GM12864 (cell line): Measurements from ENCODE around the gene GCNA.

Experiments used
- DNase-seq: peaks from one replicate; pipeline ENCODE4 v3.0.0-alpha.2; 2011; ENCODE audit warnings: low read depth
- H3K4me3 ChIP-seq: 2 replicates; pipeline ENCODE4 v1.5.1; 2011; ENCODE audit warnings: mild to moderate bottlenecking, low read depth, low read length, control low read depth
- CTCF ChIP-seq: IDR thresholded peaks from 2 replicates; pipeline ENCODE4 v1.5.1; 2011; ENCODE audit warnings: low read depth, mild to moderate bottlenecking, moderate library complexity, low read length, control low read depth, inconsistent platforms; ENCODE audit errors: missing control alignments

Gene GCNA

DNA sequence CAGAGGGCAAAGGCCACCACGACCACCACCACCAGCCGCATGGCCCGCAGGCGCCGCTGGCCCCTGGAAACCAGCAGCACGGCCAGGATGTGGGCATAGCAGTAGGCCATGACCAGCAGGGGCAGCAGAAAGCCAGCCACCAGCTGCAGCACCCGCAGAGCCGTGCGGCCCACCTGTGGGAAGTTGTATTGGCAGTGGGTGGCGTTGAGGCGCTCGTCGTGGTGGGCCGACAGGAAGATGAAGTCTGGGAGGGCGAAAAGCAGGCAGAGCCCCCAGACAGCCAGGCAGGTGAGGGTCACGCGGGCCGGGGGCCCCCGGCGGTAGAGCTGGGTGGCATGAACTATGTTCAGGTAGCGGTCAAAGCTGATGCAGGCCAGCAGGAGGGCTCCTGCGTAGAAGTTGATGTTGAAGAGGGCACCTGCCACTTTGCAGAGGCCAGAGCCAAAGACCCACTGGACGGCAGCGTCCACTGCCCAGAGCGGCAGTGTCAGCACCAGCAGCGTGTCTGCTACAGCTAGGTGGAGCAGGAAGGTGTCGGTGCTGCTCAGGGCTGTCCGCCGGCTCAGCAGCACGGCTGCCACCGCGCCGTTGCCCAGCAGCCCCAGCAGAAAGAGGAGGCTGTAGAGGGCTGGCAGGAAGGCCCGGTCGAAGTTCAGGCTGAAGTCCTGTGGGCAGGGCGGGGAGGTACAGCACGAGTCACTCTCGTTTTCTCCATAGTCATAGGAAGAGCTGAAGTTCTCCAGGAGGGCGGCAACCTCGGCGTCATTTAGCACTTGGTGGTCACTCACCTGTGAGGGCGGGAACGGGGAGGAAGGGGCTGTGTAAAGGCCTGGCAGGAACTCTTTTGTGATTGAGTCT, 38.7 kb downstream of the GCNA start:
- TF ChIP-seq CTCF, result no peak
- no peak overlapping the region for H3K4me3 ChIP-seq
- DNase-seq, result no peak

DNA sequence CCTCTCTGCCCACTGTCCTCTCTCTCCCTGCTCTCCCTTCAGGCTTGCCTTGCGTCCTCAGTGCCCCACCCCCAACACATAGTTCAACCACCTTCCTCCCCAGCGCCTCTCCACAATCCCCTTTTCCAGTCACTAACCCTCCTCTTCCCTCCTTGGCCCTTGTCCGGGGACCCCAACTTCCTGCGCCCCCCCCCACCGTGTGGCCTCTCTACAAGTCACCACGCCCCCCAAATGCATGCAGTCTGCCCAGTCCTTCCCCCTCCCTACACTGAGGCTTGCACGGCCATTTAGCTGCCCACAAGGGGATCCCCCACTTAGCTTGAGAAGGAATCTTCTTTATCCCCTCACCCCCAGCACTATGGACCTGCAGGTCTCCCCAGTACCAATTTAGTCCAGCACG, 39.5 kb downstream of the GCNA start:
- H3K4me3 ChIP-seq, result peak overlapping the region; percentile 42
- no peak for TF ChIP-seq CTCF
- no peak for DNase-seq

DNA sequence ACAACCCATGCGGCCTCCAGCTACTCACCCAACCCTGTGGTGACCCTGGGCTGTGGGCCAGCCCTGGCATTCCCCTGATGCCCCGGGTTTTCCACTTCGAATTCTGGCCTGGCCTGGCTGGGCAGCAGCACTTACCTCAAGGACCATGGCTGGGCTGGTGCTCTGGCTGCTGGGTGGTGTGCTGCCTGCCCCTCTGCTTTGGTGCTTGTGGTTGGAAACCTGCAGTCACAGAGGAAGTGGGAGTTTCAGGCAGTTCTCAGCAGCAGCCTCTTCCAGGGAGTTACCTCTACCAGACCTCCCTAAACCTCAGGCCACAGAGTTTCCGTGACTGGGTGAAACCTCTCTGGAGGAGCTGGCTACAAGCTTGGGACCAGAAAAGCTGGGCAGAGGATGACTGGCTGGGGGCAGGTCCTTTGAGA, 40.1 kb downstream of the GCNA start, which contains the start of gene CXCR3:
CXCR3 (minus strand) TSS at position 209 of the 419 bp plus-strand sequence; CDS start at position 147, 62 bp downstream.
- TF ChIP-seq CTCF, result no peak
- H3K4me3 ChIP-seq, result peak within 1 kb of the TSS; percentile 42
- DNase-seq, result no peak

GRCh38 chrX:71618787-71619186, 40.5 kb downstream of the GCNA start:
- H3K4me3 ChIP-seq, result no peak overlapping the region; the same call in 1 of the 2 replicates
- no peak for TF ChIP-seq CTCF
- no peak for DNase-seq

DNA sequence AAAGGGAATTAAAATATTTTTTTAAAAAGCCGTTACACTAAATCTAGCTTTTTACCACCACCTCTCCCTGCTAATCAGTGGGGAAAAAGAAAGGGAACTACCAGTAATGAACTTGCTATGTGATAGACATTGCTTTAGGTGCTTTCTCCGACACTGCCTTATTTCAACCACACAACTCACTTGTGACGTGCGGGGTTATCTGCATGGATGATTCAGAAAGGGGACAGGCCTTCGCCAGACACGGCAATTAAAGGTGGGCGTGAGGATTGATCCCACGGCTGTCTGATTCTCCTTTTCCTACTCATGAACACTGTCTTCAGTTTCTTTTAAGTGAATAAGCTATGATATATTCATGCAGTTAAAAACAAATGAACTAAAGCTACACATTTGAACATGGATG, 41.0 kb downstream of the GCNA start:
- no peak for DNase-seq
- H3K4me3 ChIP-seq, result no peak overlapping the region
- no peak for TF ChIP-seq CTCF

GRCh38 chrX:71619986-71620385, 41.7 kb downstream of the GCNA start:
- no peak for TF ChIP-seq CTCF
- H3K4me3 ChIP-seq, result no peak overlapping the region
- no peak for DNase-seq

DNA sequence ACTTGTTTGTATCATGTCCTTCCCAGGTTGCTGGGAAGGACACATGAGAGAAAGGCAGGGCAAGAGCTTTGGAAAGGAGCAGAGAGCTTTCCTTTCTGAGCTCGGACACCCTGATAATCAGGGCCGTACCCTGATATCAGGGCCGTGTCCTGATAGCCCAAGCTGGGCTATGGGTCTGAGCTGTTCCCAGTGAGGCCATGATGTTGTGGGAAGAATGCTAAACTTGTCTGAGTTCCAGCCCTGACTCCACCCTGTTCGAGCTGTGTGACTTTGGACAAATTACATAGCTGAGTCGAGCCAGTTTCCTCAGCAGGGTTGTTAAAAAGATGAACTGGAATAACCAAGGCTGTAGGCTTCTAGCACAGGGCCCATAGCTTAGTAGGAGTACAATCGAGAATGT, 43.4 kb downstream of the GCNA start:
- TF ChIP-seq CTCF, result no peak
- no peak overlapping the region for H3K4me3 ChIP-seq
- DNase-seq, result no peak
